HG03103 (cell line): Measurements from ENCODE around the gene NRXN3.

Experiments
- ATAC-seq: cut with Tn5 transposase; IDR thresholded peaks from one replicate; pipeline ENCODE4 v1.9.1; 2021; ENCODE audit warnings: low read depth; ENCODE audit not compliant: unreplicated experiment

Gene NRXN3

GRCh38 chr14:78614593-78614992 is 444.4 kb downstream of the NRXN3 start:
- no peak for ATAC-seq

- no peak for ATAC-seq
These were observed 447.6 kb downstream of the NRXN3 start for GRCh38 chr14:78617735-78618134.

GRCh38 chr14:78618368-78618767 is 448.2 kb downstream of the NRXN3 start:
- no peak for ATAC-seq

GRCh38 chr14:78627114-78627513 is 456.9 kb downstream of the NRXN3 start:
- ATAC-seq = no peak

- no peak for ATAC-seq
These were observed 461.4 kb downstream of the NRXN3 start for GRCh38 chr14:78631551-78631950.

- no peak for ATAC-seq
These were observed 463.6 kb downstream of the NRXN3 start for GRCh38 chr14:78633752-78634151.

- ATAC-seq = no peak
These were observed 467.3 kb downstream of the NRXN3 start for GRCh38 chr14:78637489-78637888.

- ATAC-seq = no peak
These were observed 467.8 kb downstream of the NRXN3 start for GRCh38 chr14:78637908-78638475.

GRCh38 chr14:78638926-78639325 is 468.8 kb downstream of the NRXN3 start:
- no peak for ATAC-seq

GRCh38 chr14:78644824-78645559 is 474.8 kb downstream of the NRXN3 start:
- ATAC-seq = no peak

- ATAC-seq = no peak
These were observed 482.6 kb downstream of the NRXN3 start for GRCh38 chr14:78652727-78653126.

GRCh38 chr14:78653173-78653572 is 483.0 kb downstream of the NRXN3 start:
- no peak for ATAC-seq

- no peak for ATAC-seq
These were observed 487.3 kb downstream of the NRXN3 start for GRCh38 chr14:78657451-78657850.

- no peak for ATAC-seq
These were observed 494.7 kb downstream of the NRXN3 start for GRCh38 chr14:78664841-78665240.

GRCh38 chr14:78666336-78667056 is 496.3 kb downstream of the NRXN3 start:
- ATAC-seq = no peak

- ATAC-seq = no peak
These were observed 497.0 kb downstream of the NRXN3 start for GRCh38 chr14:78667141-78667540.

- no peak for ATAC-seq
These were observed 503.7 kb downstream of the NRXN3 start for GRCh38 chr14:78673845-78674244.

- ATAC-seq = no peak
These were observed 504.6 kb downstream of the NRXN3 start for GRCh38 chr14:78674820-78675219.

GRCh38 chr14:78683206-78683605 is 513.0 kb downstream of the NRXN3 start:
- no peak for ATAC-seq

GRCh38 chr14:78683981-78684380 is 513.8 kb downstream of the NRXN3 start:
- no peak for ATAC-seq

GRCh38 chr14:78688503-78688902 is 518.3 kb downstream of the NRXN3 start:
- no peak for ATAC-seq

- no peak for ATAC-seq
These were observed 520.7 kb downstream of the NRXN3 start for GRCh38 chr14:78690836-78691235.
